Measurements from ENCODE around the gene CLMN.

GRCh38 chr14:95316821-95317220 is 2.9 kb downstream of the CLMN start:
- TF ChIP-seq CEBPB (IDR thresholded peaks at IDR 0.05; ENCODE audit: low read depth, low read length) (no peak), CTCF (conservative IDR thresholded peaks at IDR 0.05; ENCODE audit: low read depth, low read length) (no peak), MXI1 (IDR thresholded peaks at IDR 0.05; ENCODE audit: borderline replicate concordance, low read depth, low read length) (no peak), RAD21 (IDR thresholded peaks at IDR 0.05; ENCODE audit: low read length) (no peak), USF2 (IDR thresholded peaks at IDR 0.05; ENCODE audit: low read depth, low read length) (no peak), NFE2L2 (IDR thresholded peaks at IDR 0.05; ENCODE audit: low read depth, low read length) (no peak), POLR2A (IDR thresholded peaks at IDR 0.05; ENCODE audit: low read depth, low read length) (no peak)

All from IMR-90 (cell line).